Stimulated activated CD8-positive, alpha-beta memory T cell treated with anti-CD3 and anti-CD28 coated beads, Interleukin-7, amount 100 ng/mL, for 1 hour (primary cell): Measurements from ENCODE around the gene TELO2.

ENCODE experiments used
- DNase-seq, 2 donors: peaks; one replicate each; pipeline ENCODE4 v3.0.0-alpha.2; 2020; ENCODE audit warnings: low read depth in 2 of 2

Gene TELO2

DNA sequence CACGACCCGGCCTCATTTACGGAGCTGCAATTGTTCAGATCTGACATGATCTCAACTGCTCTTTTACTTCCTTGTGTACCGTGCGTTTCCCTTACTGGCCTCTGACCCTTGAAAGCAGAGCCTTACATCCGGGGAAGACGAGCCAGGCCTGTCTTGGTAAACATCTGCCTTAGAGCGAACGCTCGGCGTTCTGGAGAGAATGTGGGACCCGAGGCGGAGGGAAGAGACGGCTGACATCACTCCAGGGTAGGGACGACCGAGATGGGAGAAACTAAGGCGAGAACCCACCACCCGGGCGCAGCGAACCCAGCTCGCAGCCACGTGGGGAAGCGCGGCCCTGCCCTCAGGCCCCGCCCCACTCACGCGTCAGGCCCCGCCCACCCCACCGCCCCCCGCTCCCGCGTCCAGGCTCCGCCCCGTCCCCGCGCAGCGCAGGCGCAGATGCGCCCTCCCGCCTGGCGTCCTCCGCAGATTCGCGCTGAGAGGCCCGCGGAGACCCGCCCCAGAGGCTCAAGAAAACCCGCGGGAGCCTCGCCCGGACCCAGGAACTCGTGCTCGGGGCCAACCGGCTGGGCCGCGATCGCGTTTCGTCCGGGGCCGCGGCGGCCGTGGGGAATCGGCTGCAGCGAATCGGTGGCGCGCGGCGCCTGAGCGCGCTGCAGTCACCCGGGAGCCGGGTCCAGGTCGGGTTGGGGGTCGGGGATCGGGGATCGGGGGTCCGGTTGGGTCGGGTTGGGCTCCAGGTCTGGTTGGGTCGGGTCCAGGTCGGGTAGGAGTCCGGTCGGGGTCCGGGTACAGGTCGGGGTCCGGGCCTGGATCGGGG is at the start of gene TELO2:
TSS of gene TELO2 (plus strand) at position 438 of the 823 bp plus-strand sequence. CDS start 922 bp downstream, outside the sequence.
- peak; percentile 73 to 80 for DNase-seq

DNA sequence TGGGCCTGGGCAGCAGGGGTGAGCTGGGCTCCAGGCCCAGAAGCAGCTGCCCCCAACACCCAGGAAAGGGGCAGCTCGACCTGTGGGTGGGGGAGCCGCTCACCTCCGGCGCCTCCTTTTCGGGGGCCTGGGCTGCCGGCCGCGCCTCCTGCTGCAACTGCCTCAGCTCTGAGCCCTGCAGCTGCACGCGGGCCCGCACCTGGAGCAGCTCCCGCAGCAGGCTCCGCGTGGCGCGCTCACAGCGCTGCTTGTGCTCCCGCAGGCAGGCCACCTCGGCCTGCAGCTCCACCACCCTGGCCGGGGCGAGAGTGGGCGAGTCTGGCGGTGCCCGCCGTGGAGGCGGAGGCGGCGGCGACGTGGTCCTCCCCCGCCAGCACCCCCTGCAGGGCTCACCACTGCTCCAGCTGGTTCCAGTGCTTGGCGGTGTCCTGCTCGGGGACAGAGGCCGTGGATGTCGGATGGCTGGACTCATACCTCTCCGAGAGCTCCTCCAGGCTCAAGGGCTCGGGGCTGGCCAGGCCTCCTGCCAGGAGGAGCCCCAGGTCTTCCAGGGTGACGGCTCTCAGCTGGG is 49.7 kb upstream of the TELO2 start:
- no peak for DNase-seq

DNA sequence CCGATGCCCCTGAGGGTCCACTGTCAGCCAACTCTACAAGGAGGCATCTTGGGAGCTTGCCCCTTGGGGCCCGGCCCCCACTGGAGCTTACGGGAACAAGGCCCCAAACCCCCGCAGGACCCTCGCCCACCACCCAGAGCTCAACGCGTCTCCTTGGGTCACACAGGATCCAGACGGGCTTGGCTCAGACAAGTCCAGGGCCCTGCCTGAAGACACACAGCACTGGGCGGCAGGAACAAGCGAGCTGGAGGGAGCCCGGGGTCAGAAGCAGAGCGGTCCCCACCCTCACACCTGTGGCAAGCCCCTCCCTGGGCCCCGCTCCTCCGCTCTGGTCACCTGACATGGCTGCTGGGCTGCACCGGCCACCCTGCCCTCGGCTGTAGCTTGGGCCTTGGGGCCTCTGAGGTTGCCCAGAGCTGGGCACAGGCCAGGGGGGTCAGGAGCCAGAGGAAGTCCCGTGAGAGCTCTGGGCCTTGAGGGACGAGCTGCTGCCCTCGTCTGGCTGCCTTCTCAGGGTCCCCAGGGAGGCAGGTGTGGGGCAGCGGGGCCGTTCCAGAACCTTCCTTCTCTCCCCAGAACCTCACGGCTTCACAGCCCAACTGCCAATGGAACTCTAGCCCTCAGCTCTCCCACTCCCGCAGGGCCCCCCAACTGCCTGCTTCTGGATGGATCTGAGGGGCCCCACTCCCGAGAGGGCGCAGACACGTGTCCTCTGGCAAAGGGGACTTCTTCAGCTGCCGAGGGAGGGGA is 49.0 kb upstream of the TELO2 start, which contains the start of gene CCDC154:
TSS of gene CCDC154 (minus strand) at position 577 of the 750 bp plus-strand sequence. CDS start at position 343, 234 bp downstream.
- no peak for DNase-seq

DNA sequence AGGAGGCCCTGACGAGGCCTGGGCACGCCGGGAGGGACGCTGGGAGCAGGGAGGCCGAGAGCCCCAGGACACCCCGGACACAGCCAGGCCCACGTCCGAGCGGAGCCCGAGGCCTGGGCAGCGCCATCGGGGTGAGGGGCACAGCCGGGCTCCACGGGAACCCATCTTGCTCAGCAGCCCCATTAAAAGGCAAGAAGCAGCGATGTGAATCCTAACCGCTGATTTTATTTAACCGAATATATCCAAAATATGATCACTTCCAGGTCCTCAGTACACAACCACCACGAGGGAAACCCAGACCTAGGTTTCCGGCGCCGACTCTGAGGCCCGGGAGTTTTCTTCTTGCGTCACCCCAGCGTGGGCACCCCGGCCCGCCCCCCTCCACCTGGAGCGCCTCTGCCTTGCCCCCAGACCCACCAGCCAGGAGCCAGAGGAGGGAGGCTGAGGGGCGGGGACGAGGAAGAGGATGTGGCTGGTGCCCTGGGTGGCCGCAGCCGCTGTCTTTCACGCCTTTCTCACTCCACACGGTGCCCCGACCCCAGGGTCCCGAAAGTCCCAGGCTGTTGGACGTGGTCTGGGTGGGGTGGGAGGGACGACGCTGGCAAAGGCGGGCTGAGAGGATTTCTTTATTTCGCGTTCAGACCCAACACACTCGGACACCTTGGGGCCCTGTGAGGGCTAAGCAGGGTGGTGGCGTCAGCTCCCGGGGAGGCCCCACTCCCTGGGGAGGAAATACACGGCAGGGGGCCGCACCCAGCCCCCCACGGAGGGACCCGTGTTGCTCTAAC is 48.2 kb upstream of the TELO2 start:
- no peak for DNase-seq

DNA sequence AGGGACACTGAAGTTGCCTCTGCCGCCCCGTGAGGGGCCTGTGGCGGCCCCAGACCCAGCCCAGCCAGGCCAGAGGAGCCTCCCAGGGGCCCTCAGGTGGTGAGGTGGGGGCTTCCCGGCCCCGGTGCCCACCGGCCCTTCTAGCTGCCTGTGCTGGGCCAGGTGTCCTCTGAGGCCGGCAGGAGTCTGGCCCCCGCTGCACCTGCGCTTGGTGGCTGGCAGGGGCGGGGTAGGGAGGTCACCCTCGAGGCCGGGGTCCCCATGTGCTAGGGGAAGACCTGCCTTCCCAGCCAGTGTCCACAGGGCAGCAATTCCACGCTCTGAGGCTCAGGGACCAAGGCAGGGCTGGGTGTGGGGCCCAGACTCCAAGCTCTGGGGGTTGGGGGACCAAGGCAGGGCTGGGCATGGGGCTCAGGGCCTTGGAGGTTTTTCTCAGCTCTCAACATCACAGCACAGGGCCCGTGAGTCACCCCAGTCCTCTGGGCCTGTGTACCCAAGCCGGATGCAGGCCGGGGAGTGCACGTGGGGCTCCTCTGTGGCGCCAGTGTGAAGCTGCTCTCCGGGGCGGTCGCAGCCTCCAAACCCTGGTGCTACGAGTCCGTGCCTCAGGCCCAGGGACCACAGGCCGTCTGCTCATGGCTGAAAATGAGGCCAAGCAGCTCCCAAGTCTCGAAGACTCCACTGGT is 47.5 kb upstream of the TELO2 start:
- no peak for DNase-seq

DNA sequence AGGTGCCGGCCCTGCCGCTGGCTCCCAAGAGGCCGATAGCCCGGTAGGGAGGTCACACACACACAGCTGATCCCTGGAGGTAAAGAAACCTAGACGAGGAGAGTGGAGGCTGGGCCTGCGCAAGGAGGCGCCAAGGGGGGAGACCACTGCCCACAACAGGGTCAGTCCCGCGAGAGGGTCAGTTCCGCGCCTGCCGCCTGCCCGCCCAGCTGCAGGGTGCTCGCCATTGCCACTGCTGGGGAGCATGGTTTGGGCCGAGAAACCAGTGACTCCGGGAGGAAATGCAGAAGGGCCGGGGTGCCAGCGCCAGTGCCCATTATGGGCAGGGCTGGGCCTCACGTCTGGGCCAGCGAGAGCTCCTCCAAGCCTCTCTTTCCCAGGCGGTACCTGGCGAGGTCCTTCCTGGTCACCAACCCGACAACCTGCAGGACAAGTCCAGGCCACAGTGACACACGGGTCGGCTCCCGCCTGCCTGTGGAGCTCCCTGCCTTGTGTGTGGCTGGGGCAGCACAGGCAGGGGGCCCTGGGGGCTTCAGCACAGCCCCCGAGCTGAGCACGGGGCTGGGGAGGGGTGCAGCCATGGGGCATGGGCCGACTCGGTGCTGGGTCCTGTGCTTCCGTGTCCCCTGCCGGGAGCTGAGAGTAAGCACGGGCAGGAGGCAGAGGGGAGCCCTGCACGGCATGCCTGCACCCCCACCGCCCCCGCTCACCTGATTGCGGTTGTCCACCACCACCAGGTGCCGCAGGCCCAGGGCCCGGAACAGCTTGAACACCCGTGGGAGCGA is 46.7 kb upstream of the TELO2 start:
- no peak for DNase-seq

DNA sequence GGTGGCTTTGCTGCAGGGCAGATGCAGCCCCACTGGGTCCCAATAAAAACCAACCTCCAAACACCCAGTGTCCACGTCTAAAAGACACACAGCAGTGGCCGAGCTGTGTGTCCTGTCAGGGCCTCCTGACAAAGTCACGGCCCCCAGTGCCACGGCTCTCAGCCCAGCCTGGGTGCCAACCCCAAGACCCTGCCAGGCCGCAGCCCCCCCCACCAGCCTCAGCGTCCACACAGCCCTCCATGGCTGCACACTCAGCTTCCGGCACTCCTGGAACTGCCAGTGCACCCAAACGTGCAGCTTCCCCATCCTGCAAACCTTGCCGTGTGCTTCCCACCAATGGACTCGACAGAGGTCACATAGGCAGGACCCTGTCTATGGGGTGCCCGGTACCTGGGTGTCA is 45.2 kb upstream of the TELO2 start:
- no peak for DNase-seq

DNA sequence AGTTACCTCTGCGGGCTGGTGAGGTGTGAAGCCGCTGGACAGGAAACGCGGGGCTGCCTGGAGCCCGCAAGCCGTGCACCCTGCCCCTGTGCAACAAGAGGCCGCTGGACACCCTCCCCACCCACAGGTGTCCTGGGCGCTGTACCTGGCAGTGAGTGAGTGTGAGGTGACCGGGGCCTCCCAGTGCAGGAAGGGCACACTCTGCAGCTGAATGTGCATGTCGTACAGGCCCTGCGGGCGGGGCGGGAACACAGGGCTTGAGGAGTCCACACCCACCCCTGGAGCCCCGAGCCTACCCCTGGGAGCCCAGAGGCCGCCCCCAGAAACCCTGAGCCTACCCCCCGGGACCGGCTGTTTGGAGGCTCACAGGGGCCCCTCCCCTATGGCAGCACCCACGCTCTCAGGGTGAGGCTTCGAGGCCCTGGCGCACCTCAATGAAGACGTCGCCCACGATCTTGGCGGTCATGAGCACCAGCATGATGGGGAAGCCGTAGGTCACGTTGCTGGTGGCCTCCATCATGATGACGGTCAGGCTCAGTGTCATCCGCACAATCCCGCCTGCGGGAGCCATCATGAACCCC is 44.5 kb upstream of the TELO2 start:
- DNase-seq, result no peak

DNA sequence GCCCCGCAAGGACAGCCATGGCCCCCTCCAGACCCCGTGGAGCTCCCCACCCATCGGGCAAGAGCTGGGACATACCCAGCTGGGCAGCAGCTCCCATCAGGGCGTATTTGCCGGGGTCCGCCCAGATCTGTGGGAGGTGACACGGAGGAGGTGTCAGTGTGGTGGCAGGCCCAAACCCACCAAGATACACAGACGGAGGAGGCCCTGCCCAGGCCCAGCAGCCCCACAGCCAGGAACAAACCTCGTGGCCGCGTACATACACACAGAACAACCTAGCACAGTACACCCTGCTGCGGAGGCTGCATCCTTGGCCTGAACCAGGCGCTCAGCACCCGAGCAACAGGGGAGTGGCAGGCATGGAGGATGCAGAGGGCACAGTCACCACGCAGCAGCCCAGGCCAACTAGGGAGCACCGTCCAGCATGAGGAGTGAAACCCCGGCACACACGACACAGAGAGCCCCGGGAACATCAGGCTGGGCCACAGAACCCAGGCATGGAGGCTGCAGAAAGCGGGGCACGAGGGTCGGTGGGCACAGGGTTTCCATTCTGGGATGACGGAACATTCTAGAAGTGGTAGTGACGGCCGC is 43.9 kb upstream of the TELO2 start:
- DNase-seq, result no peak

DNA sequence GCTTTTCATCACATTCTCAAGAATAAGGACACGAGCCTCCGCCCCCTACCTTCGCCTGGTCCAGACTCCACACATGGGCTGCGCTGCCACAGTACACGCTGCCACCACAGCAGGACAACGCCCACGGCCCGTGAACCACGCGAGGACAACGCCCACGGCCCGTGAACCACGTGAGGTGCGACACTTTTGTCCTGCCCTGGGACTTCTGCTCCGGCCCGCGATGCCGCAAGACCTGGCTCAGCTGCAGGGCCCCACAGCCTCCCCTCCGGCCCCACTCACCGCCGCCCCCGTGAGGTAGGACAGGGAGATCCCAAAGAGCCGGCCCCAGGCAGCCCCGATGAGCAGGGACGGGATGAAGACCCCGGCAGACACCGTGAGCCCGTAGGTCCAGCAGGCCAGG is 42.9 kb upstream of the TELO2 start:
- no peak for DNase-seq

DNA sequence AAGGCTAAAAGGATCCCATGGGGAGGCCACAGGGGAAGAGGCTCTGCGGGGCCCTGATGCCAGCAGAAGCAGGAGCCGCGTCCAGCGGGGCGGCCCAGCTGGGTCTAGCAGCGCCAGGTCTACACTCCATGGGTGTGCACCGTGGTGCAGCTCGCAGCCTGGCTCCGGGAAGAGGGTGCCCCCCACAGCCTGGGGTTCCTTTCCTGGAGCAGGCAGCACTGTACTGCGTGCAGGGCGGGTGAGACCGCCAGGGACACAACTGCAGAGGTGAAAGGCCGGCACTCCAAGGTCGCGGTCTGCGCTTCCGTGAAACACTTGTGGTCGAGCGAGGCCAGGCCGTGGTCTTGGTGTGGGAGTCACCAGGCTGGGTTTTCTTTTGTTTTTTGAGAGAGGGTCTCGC is 42.3 kb upstream of the TELO2 start:
- no peak for DNase-seq

DNA sequence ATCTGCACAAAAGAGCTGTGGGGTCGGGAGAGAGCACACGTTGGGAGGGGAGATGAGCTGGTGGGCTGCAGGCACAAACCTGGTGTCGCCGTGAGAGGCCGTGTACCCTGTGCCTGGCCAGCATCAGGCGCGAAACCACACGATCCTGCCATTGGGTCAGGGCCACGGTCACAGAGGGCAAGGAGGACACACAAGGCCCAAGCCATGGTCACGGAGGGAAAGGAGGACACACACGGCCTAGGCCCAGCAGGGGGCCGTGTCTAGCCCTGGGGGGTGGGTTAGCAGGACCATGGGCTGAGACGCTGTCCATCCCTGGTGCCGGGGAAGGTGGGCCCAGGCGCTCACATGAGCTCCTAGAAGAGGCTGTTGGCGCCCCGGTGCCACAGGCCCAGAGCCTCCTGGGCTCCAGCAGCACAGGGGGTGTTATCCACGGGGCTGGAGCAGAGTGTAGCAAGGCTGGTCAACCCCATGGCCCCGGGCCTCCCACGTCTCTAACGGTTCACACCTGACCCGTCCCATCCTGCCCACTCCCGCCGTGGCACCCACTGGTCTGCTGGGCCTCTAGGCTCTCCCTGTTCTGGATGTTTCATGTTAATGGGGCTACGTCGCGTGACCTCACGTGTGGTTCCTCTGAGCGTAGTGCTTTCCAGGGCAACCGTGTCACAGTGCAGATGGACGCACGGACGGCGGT is 41.3 kb upstream of the TELO2 start:
- no peak for DNase-seq

DNA sequence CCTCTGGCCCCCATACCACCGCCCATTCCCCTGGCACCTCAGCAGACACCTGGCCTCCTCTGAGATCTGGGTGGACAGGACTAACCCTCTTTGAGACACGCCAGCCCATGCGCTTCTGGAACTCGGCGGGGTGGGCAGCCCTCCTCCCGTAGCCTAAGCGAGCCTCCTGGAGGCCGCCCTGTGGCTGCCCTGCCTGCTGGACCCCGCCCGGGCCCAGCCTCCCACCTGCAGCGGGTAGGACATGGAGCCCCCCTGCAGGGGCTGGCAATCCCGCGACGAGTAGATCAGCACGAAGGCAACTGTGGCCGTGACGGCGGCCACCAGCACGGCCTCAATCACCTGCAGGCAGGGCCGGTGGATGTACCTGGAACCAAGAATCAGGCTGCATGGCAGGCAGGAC is 40.6 kb upstream of the TELO2 start:
- DNase-seq, result no peak

DNA sequence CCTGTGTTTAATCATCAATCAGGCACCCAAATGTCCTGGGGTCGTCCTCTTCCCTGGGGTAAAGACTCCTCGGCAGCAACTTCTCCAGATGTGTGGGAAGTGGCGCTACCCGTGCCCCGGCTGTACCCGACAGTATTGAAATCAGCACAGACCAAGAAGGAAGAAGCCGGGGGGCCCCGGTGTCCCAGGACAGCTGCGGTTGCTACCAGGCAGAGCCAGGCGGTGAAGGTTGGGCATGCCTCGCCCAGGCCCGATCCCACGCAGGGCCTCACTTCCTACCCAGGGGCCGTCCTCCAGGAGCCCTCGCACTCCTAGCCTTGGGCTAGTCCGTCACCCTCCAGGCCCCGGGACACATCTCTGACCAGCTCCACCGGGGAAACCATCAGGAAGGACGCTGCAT is 39.8 kb upstream of the TELO2 start:
- DNase-seq, result no peak

DNA sequence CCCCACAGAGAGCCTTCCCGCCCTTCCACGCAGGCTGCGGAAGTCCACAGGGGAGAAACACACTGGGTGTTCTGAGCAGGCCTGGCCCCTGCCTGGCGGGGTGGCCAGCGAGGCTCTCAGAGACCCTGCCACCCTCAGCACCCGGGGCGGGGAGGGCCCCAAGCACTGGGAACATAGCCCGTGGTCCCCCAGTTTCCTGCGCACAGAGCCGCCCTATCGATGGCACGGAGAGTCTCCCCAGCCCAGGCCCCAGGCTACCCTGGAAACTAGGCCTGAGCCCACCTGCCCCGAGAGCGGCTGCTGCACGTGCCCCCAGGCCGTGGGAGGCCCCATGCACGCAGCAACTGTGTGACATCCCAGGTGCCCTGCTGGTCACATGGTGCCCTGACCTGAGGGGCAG is 38.6 kb upstream of the TELO2 start:
- DNase-seq, result no peak

DNA sequence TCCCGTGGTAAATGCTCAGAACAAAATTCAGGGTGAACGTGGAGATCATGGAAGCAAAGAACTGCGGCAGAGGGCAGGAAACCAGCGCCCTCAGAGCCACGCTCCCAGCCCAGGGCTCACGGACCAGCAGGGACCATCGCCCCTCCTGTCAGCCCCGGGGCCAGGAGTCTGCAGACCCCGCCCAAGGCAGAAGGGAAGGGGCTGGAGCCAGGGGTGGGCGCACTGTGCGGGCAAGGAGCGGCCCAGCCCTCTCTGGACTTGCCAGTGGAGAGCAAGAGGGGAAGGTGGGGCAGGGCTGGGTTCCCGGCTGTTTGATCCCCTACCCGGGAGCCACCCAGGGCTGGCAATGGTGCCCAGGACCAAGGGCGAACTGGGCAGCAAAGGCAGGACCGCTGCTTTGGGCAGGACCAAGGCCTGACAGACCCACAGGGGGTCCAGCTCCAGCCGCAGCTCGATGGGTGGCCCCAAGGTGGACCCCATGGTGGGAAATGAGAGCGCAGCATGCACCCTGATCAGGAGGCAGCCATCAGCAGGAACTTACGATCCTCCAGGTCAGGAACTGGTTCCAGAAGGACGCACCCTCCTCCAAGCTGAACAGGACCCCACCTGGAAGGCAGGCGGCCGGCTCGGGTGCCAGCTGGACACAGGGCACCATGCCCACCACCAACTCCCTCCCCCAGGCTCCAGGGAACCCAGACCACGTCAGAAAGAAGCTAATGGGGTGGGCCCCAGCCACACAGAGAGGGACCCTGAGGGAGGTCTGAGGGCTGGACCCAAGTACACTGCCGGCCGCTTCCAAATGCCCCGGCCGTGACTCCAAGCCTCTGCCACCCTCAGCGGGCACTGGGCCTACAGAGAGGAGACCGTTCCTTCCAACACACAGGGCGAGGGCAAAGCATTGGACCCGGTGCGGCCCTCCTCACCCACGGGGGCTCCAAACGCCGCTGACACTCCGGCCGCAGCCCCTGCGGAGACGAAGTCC is 37.7 kb upstream of the TELO2 start:
- DNase-seq, result no peak

DNA sequence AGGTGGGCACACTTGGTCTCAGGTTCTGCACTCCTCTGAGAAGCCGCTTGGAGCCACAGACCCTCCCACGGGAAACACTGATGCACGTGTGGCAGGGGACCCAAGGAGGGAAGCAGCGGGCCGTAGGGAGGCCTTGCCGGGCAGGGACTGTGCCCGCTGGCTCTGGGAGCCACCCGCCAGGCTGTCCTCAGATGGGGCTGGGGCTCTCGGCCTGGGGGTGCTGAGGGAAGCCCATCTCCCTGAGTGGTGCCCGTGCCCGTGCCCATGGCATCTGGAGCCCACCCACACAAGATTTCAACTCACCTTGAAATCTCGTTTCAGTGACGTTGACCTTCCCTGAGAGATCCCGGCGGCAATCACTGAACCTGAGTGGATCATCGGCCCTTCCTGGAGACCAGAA is 36.2 kb upstream of the TELO2 start:
- no peak for DNase-seq
